NCI-H2227 (cell line): ENCODE data around the gene COL25A1.
"Not testable (repeated sequence)": the region's sequence is repeated elsewhere in the genome, so short reads cannot be mapped to it uniquely, and the experiment has no call there.

ENCODE experiments used
- DNase-seq: peaks from one replicate; lab custom pipeline; 2025; ENCODE audit not compliant: unreplicated experiment; lab: John Stamatoyannopoulos, UW

Gene COL25A1

DNA sequence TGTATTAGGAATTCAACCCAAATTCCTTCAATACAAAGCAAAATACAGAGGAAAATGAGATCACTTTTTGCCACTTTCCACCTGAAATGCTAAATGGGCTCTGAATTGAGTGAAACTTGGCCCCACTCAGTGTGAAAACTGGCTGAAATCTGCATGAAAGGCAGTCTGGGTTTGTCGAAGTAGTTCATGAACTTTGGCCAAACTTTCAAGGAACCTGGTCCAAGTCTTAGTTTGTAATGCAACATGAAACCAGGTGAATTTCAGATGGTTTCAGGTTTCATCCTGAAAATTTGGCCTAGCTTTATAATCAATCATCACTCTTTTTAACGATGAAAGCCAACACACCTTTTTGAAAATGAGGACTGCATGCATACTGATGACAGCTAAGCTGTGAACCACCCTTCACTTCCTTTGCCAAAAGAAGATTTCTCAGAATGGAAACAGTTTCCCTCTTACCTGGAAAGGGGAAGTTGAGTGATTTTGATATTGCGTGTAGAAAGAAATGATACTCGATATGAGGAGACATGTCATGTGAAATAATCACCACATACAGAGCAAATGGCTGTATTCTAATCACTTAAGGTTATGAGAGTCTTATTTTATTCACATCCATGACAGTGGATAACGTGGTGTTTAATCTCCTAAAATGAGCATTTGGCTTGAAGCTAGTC is 329.7 kb downstream of the COL25A1 start:
- DNase-seq, result no peak

DNA sequence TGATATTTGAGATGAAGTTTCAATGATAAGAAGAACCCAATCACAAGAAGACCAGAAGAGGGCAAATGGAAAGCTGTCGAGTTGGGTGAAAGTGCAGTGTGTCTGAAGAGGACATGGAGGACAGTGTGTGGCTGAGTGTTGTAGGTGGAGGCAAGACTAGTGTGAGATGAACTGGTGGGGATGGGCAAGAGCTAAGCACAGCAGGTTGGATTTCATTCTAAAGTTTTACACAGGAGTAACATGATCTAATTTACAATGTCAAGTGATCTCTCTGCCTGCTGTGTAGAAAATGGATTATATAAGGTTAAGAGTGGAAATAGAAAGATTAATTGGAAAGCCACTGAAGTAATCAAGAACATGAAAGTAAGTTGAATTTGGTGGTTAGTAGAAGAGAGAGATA is 331.0 kb downstream of the COL25A1 start:
- DNase-seq, result no peak

DNA sequence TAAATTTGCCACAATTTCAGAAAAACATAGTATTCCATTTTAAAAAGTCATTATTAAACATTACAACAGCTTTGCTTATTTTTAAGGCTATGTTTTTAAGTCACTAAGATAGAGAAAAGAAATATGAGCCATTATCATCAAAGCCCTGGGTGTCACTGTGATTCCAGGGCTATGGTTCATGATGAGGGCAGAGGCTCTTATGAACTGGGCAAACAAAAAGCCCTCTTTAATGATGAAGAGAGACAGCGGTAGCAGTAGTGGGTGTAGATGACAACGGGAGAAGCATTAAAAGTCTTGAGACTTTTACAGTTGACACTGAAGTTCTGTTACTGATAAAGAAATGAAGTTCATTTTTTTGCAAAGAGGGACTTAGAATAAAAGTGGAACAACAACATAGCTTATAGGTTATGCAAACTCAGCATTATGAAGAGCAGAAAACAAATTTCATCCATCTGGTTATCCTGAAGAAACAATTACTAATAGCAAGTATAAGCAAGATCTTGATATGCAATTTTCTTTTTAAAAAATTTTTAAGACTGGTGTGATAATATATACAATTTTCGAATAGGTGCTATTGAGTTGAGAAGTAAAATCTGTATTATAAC is 336.9 kb downstream of the COL25A1 start:
- DNase-seq, result no peak

DNA sequence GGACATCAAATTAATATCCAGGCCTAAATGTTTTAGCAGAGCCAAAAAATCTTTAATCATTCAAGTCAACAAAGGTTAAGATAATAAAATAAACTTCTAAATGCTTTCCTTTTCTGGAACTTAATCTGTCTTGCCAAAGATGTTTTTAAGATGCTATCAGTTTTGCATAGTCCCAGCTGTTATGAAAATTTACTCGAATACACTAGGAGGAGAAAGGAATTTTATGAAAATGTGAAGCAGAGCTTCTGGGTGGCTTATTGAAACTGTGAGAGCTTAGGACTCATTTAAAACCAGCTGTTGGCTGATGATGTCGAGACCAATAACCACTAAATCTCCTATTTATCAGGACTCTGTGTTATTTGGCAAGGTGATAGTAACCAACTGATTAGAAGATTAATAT is 337.4 kb downstream of the COL25A1 start:
- DNase-seq, result no peak

DNA sequence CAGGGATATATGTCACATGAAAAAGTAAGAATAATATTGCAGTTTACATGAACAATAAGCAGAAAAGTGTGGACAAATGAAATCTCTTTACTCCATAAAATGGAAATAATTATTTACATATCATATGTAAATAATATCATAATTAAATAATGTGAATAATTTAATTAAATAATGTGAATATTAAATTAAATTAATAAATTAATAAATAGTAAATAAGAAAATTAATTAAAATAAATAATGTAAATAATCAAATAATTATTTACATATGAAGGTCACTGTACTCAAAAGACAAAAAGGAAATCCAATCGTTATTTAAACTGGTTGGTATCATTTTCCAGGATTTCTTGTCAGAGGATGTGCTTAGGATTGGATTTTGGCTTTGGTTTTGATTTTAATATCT is 338.5 kb downstream of the COL25A1 start:
- DNase-seq, result no peak

DNA sequence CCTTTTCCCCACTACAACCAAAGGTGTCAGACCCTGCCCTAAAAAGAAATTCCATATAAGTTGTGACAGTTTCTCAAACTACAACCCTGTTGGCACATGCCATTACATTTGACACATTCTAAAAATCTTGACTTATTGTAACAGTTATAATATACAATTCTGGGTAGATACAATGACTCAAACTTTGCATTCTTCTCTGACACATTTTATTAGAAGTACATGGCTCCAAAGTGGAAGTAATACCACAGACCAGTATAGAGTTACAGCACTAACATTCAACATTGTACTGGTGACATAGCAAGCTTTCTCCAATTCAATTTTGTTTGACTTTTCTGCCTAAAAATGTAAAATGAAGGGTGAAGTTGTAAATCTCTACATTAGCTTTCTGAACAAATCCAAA is 343.0 kb downstream of the COL25A1 start:
- no peak for DNase-seq

DNA sequence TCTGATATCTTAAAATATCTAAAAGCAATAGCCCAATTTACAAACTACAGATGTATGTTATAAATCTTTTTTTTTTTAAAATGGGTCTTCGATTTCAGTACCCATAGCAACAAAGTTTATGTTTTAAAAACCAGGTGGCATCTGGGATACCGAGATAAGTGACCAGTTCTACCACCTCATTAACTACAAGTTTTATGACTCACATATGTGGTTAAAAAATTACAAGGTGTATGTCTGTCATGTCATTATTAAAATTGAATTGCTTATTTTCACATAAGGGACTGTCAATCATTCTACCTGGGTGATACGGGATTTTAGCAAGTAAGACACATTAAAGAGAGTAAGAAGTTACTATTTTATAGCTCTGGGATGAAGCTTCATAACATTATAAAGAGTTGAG is 347.6 kb downstream of the COL25A1 start:
- DNase-seq, result no peak

DNA sequence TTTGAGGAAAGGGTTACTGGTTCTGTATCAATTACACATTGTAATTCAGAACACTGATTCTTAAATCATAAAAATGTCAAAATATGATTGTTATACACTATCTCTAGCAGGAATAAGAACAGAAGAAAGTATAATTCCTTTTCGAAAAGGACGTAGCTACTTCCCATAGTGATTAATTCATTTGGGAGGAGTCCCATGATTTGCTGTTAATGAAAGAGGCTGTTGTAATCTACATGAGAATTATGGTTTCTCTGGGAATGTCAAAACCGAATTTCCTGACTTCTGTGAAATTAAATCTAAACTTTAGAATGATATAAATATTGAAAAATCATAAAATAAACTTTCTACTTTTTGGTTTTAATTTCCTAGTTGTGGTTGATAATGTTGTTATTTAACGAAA is 348.5 kb downstream of the COL25A1 start:
- no peak for DNase-seq

DNA sequence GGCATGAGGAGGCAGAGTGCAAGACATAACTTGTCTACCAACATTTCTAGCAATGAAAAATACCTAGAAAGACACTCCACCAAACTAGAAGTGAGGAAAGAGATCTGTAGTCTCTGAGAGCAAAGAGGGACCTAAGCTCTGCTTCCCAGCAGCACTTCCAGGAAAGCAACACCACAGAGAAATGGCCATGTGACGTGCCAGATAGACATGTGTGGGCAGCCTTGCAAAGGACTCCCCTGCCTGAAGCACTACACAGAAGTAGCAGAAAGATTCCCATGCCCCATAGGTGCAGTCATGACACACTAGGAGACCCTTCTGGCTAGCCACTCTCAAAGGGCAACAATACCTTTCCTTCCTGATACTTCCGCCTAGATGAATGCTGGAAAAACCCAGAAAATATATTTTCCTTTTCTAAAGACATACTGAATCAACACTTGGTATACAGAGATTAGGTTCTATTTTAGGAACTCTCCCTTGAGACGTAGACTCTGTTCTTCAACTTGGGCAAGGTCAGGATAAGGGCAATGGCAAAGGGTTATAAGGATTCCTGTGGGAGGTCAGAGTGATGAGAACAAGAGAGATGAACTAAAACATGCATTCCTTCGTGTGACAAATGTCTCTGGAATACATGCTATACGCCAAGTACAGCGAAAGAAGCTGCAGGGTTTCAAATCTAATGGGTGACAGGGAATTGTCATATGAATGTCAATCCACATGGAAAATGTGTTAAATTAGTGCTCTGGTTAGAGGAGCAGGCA is 352.1 kb downstream of the COL25A1 start:
- DNase-seq, result no peak

DNA sequence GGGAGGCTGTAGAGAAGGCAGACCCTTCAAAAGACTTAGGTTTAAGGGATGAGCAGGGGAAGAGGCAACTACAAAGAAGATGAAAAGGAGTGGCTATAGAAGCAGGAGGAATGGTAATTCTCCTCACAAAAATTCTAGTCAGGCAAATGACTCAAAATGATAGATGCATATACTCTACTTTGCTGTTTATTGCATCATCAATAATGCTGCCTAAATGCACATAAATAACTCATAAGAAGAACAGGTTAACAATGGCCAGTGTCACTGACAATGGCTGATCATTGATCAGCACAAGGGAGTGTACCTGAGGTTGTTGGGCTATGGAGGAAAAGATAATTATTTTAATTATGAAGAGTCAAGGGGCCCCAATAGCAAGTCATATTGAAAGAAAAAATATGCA is 354.9 kb downstream of the COL25A1 start:
- no peak for DNase-seq

DNA sequence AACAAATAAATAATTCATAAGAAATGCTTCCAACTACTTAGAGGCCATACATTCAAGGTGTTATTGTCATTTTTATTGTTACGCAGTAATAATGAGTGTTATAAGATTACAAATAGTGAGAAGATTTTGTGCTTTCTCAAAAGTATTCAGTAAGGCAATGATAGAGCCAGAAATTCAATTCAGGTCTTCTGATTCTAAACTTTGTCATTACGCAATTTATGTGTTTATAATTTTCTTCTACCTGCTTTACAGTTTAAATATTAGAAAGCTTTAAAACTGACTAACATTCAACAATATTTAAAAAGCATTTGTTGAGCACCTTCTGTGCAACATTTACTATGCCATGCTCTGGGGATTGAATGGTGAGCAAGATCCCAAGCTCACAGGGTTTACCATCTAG is 356.2 kb downstream of the COL25A1 start:
- no peak for DNase-seq

DNA sequence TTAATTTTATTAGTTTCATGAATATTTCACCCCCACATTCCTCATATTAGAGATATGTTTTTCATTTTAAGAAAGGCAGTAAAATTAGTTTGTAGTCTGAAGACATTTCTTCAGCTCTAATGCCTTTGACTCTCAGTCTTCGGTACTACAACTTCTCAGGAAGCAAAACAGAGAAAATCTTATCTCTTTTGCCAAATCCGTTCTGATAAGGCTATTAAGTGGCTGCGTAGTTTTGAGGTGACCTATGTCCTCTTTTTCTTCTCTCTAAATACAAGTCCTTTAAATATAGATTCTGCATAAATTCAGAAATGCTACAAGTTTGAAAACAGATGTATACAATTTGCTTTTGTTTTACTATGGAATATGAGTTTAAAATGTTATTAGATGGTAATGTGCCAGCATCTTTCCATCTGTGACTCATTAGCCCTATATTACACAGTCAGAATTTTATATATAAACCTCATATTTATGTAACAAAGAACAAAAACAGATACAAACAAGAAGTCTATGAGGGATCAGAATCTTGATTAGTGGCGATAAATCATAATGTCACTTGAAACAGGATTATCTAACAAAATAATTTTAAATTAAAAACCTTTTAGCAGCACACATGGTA is 358.4 kb downstream of the COL25A1 start:
- no peak for DNase-seq

DNA sequence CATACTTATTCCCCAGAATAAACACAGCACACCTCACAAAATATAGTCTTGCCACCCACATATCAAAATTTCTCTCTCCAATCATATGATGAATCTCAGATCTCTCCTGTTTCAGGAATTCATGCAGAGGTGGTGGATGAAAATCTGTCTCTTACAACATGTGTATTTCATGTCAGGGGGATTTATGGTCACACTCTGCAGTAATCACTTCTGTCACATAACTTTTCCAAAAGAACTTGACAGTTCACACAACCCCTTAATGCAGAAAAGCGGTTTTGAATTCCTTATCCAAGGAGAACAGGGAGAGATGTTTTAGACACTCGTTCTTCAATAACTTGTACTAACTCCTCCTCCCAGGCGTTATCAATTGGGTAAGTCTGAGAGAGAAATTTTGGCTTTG is 359.1 kb downstream of the COL25A1 start:
- DNase-seq, result no peak

DNA sequence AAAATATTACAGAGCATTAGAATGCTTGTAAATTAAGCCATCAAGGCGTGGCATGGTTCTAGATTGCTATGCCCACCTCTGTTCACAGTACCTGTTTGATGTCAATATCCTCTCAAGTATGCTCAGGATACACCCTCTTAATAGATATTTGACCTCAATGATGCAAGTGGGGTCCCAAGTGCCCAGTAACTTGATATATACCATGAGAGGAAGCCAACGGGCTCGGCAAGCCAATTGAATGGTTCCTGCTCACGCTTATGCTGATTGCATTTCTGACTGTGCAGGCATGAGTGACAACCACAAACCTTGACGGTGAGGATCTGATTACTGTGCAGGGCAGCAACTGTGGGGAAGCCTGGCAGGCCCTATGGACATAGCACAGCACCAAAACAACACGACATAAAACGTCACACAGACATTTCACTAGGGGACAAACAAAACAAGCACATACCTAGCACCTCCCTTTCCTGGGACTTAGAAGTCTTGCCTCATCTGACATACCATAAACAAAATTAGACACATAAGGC is 360.5 kb downstream of the COL25A1 start:
- peak; percentile 8 for DNase-seq

DNA sequence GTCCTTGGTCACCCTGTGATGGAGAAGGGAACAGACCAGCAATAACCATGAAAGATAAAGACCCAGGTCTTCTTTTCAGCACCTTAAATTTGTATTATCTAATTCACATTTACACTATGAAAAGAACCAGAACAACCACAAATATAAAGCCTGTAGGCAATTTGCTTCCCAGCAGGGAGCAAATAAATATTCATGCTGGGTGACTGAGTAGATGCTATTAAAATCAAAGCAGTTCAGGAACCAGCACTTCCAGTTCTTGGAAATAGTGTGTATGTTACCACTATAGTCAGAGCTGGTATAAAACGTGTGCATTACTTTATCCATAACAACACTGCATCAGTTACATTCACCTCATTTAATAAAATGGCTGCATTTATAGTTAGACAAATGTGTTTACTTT is 361.8 kb downstream of the COL25A1 start:
- DNase-seq, result no peak

DNA sequence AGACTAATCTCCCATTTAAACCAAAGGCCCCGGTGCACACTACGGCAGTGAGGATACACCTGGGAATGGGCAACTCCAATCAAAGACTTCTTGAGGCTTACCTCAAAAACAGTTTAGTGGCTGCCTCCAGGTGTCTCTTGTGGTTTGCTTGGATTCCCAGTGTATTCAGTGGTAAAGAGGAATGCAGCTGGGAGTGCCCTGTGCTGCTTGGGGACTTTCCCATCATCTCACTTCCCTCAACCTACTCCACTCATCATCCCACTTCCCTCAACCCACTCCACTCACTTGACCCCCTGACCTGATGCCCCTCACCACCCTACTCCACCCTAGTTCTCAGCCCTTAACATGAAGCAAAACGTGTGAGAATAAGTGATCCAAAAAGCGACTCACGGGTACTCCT is 362.3 kb downstream of the COL25A1 start:
- no peak for DNase-seq

DNA sequence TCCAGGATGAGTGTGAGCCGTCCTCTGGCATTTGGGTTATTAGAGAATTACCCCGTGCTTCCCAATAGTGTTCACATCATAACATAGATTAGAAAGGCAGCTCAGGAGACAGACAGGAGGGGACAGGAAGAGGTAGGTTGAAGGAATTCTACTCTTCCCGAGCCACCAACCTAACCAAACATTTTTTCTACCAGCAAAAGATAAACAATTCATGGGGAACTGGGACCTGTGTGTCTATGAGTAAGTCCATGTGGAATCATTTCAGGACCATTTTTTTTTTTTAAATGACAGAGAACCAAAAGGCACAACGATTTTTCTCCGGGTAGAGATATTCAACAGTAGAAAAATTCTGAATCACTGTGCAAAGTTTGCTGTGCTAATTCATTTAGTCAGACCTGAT is 365.4 kb downstream of the COL25A1 start:
- DNase-seq, result no peak

DNA sequence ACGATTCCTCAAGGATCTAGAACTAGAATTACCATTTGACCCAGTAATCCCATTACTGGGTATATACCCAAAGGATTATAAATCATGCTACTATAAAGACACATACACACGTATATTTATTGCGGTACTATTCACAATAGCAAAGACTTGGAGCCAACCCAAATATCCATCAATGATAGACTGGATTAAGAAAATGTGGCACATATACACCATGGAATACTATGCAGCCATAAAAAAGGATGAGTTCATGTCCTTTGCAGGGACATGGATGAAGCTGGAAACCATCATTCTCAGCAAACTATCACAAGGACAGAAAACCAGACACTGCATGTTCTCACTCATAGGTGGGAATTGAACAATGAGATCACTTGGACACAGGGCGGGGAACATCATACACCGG is 368.5 kb downstream of the COL25A1 start:
- not testable (repeated sequence) for DNase-seq

DNA sequence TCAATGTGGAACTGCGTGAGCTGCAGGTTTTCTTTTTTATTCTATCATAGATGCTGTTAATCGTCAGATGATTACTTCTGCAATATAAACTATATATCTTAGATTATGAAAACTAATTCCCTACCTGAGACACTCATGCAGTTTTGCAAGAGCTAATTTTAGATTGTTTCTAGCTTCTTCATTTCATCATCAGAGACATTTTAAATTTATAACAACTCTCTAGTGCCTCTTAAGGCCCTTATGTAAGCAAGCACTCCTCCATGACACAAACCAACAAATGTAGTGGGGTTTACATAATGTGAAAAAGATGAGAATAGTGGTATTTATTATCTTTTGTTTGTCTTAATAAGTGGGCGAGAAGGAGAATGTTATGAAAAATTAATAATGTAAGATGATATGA is 369.4 kb downstream of the COL25A1 start:
- no peak for DNase-seq

DNA sequence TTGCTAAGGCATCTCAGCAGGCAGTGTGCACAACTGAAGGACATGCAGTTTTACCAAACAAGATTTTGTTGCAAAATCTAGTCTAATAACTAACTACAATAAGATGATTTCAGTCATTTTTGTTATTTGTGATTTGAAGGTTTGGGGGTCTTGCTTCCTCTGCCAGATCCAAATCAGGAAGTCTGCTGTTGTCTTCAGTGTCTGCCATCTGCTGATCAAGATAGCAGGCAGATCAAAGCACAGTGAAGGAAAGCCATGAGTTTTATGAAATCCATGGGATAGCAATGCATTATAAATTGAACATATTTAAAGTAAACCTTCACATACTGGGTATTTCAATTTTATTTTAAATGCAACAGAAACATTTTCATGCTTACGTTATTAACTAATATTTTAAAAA is 370.5 kb downstream of the COL25A1 start:
- DNase-seq, result no peak

DNA sequence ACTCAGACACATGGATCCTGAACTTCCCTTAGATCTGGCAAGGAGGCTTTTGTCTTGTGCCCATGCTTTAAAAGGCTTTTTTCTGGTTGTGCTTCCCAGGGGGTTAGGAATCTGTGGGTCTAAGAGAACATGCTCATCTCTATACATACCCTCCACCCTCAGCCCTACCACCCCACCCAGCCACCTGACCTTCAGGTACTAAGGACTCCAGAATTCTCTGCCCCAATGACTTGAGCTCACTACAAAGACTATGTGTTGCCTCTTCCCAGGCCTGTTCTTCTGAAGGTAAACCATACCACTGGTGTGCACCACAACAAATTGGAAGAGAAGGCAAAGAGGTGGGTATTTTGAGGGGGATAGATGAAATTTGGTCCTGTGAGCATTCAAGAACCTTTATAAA is 372.3 kb downstream of the COL25A1 start:
- DNase-seq, result no peak

DNA sequence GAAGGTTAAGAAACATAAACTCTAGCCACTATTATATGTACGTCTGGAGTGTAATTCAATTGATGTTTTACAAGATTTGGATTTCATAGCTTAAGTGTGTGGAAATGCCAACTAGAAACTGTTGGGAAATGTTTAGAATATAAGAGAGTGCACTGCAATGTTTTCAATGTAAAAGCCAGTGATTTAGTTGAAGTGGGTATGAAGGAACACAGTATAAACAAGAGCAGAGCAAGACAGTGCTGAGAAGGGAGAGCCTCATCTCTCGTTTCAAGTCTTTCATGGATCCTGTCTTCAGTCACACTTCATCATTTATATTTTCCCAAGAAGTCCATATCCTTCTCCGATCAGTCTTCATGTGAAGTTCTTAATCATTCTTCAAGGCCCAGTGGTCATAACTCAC is 375.7 kb downstream of the COL25A1 start:
- no peak for DNase-seq
